ENCODE results near the gene OR51S1.
"Not testable (repeated sequence)": the region's sequence is repeated elsewhere in the genome, so short reads cannot be mapped to it uniquely, and the experiment has no call there.

OR51S1 gene

GRCh38 chr11:4848908-4849532 is at the start of gene OR51S1:
Gene OR51S1, minus strand, starts transcription at chr11:4849208. Its CDS starts 0 bp downstream, at chr11:4849208.
- DNase-seq = no peak

- no peak for DNase-seq
These were observed 43.1 kb upstream of the OR51S1 start for GRCh38 chr11:4891996-4892640.

GRCh38 chr11:4890279-4890678 is 41.3 kb upstream of the OR51S1 start:
- DNase-seq = no peak

- DNase-seq = no peak
These were observed 38.6 kb upstream of the OR51S1 start for GRCh38 chr11:4887591-4887990.

- no peak for DNase-seq
These were observed 37.2 kb upstream of the OR51S1 start for GRCh38 chr11:4886186-4886585.

GRCh38 chr11:4884361-4884760 is 35.4 kb upstream of the OR51S1 start:
- DNase-seq = no peak

- DNase-seq = no peak
These were observed 33.5 kb upstream of the OR51S1 start for GRCh38 chr11:4882543-4882942.

GRCh38 chr11:4881860-4882500 is 33.0 kb upstream of the OR51S1 start, which contains the start of gene OR51T1:
Gene OR51T1, plus strand, starts transcription at chr11:4881900. Its CDS starts 0 bp downstream, at chr11:4881900.
- DNase-seq = no peak

GRCh38 chr11:4881188-4881587 is 32.2 kb upstream of the OR51S1 start:
- no peak for DNase-seq

GRCh38 chr11:4865855-4866254 is 16.8 kb upstream of the OR51S1 start:
- no peak for DNase-seq

GRCh38 chr11:4863876-4864275 is 14.9 kb upstream of the OR51S1 start:
- DNase-seq = no peak

GRCh38 chr11:4862447-4863236 is 13.6 kb upstream of the OR51S1 start:
- DNase-seq = no peak

- DNase-seq = not testable (repeated sequence)
These were observed 5.3 kb upstream of the OR51S1 start for GRCh38 chr11:4854286-4854685.

GRCh38 chr11:4851033-4851432 is 2.0 kb upstream of the OR51S1 start:
- no peak for DNase-seq

- no peak for DNase-seq
These were observed 9.0 kb downstream of the OR51S1 start for GRCh38 chr11:4839851-4840549.

GRCh38 chr11:4830909-4831308 is 18.1 kb downstream of the OR51S1 start:
- no peak for DNase-seq

GRCh38 chr11:4830346-4830745 is 18.7 kb downstream of the OR51S1 start:
- no peak for DNase-seq

GRCh38 chr11:4826425-4826824 is 22.6 kb downstream of the OR51S1 start:
- no peak for DNase-seq

- DNase-seq = no peak
These were observed 23.9 kb downstream of the OR51S1 start for GRCh38 chr11:4825132-4825531.

GRCh38 chr11:4821021-4821420 is 28.0 kb downstream of the OR51S1 start, which contains the start of gene OR51F2:
Gene OR51F2, plus strand, starts transcription at chr11:4821321. Its CDS starts 101 bp downstream, at chr11:4821422.
- DNase-seq = no peak

- DNase-seq = no peak
These were observed 39.8 kb downstream of the OR51S1 start for GRCh38 chr11:4809246-4809645.

GRCh38 chr11:4808476-4808875 is 40.5 kb downstream of the OR51S1 start:
- DNase-seq = no peak

GRCh38 chr11:4804280-4804679 is 44.7 kb downstream of the OR51S1 start, which contains the start of gene OR52R1:
Gene OR52R1, minus strand, starts transcription at chr11:4804380. Its CDS starts 0 bp downstream, at chr11:4804380.
- DNase-seq = no peak

Data from Kasumi-1 (cell line).